ENCODE data around the gene CCDC197. TPM values are rescaled to one million over a fixed set of nuclear protein-coding genes. Genes with fewer than 3 reads are reported as not detected.

Gene CCDC197
- total RNA-seq, 1 experiment from 2014 or later: not detected

GRCh38 chr14:94056579-94057308 lies 59.6 kb downstream of the CCDC197 start:
- H3K4me3 ChIP-seq: no peak overlapping the region

GRCh38 chr14:94058128-94058673 lies 61.1 kb downstream of the CCDC197 start:
- BruUV-seq (replicated peaks): no TSS peak
- Histone ChIP-seq H3K36me3 (ENCODE audit: low read depth) (0 out of 2 replicates have a peak, but pooled peaks cover 3% of the 10 kb centered on the region), H3K79me2 (ENCODE audit: low read depth) (no peaks in the 10 kb centered on the region), H3K9me3 (ENCODE audit: insufficient read depth, low read depth) (no peaks in the 10 kb centered on the region), H3K4me2 (no peak overlapping the region), H2AFZ (no peak overlapping the region), H3K27me3 (ENCODE audit: insufficient read depth, low read depth) (no peaks in the 10 kb centered on the region), H3K4me1 (replicated peaks; ENCODE audit: insufficient read depth) (no peaks in the 10 kb centered on the region), H3K9me2 (ENCODE audit: insufficient read depth) (no peaks in the 10 kb centered on the region), H3F3A (ENCODE audit: insufficient read depth, low read depth) (no peaks in the 10 kb centered on the region), H4K20me1 (ENCODE audit: insufficient read depth) (no peaks in the 10 kb centered on the region), H3K27ac (no peak overlapping the region), H3K4me3 (no peak overlapping the region)
- intact Hi-C loops (cut with micrococcal nuclease; ENCODE audit: unreplicated experiment): no loop called here
- no peak for TF ChIP-seq CTCF (conservative IDR thresholded peaks at IDR 0.05)
- DNase-seq: no peak
- POLR2A ChIA-PET (ENCODE audit: unreplicated experiment): no interaction called here
- CTCF ChIA-PET: no interaction called here

More at GRCh38 chr14:94056579-94057308, 59.6 kb downstream of the CCDC197 start:
- Histone ChIP-seq H3K36me3 (ENCODE audit: low read depth) (0 out of 2 replicates have a peak, but pooled peaks cover under 1% of the 10 kb centered on the region), H2AFZ (no peak overlapping the region), H4K20me1 (ENCODE audit: insufficient read depth) (no peaks in the 10 kb centered on the region), H3K4me2 (no peak overlapping the region), H3K79me2 (ENCODE audit: low read depth) (no peaks in the 10 kb centered on the region), H3F3A (ENCODE audit: insufficient read depth, low read depth) (no peaks in the 10 kb centered on the region), H3K27me3 (ENCODE audit: insufficient read depth, low read depth) (no peaks in the 10 kb centered on the region), H3K27ac (no peak overlapping the region), H3K9me2 (ENCODE audit: insufficient read depth) (no peaks in the 10 kb centered on the region), H3K9me3 (ENCODE audit: insufficient read depth, low read depth) (no peaks in the 10 kb centered on the region), H3K4me1 (replicated peaks; ENCODE audit: insufficient read depth) (no peaks in the 10 kb centered on the region)
- no peak for DNase-seq
- no peak for TF ChIP-seq EZH2 (IDR thresholded peaks at IDR 0.05; ENCODE audit: low read depth)
- TF ChIP-seq CTCF (conservative IDR thresholded peaks at IDR 0.05): no peak
- ChIA-PET POLR2A (ENCODE audit: unreplicated experiment) (no interaction called here), CTCF (no interaction called here)
- no TSS peak for BruUV-seq (replicated peaks)
- intact Hi-C loops (cut with micrococcal nuclease; ENCODE audit: unreplicated experiment): no loop called here

Small RNA genes within 50 kb of the gene (microRNA-seq; reads per million reads assigned to microRNA genes)
- not detected for gene MIR4506 (ENCODE audit: borderline number of aligned reads, borderline replicate concordance)

Other genes starting within 250 kb of the CCDC197 start
- gene PRIMA1, start 208.8 kb upstream of the CCDC197 start, total RNA-seq (2021): not detected in 2 replicates
- gene FAM181A, start 70.0 kb upstream of the CCDC197 start, total RNA-seq (2021): not detected in 2 replicates
- gene ASB2, start 20.7 kb upstream of the CCDC197 start, total RNA-seq (2021): not detected in 2 replicates
- 0.43 and 0.55 TPM in 2 replicates for gene OTUB2, start 29.0 kb downstream of the CCDC197 start, total RNA-seq (2021)
- gene DDX24, start 83.9 kb downstream of the CCDC197 start, total RNA-seq (2021): 25.6 and 40.4 TPM in 2 replicates
- gene IFI27L1, start 84.0 kb downstream of the CCDC197 start, total RNA-seq (2021): 9.7 and 13.2 TPM in 2 replicates
- gene IFI27, start 113.4 kb downstream of the CCDC197 start, total RNA-seq (2021): 0.83 and 1.1 TPM in 2 replicates
- gene IFI27L2, start 132.3 kb downstream of the CCDC197 start, total RNA-seq (2021): 5.4 and 5.6 TPM in 2 replicates
- gene PPP4R4, start 177.0 kb downstream of the CCDC197 start, total RNA-seq (2021): not detected in 2 replicates